ENCODE results near the gene TRPM7. TPM values are rescaled to one million over a fixed set of nuclear protein-coding genes. Genes with fewer than 3 reads are reported as not detected.

TRPM7 gene
- total and polyA plus RNA-seq, 9 donors = 12.4 to 57.2 (median 40.4) TPM

DNA sequence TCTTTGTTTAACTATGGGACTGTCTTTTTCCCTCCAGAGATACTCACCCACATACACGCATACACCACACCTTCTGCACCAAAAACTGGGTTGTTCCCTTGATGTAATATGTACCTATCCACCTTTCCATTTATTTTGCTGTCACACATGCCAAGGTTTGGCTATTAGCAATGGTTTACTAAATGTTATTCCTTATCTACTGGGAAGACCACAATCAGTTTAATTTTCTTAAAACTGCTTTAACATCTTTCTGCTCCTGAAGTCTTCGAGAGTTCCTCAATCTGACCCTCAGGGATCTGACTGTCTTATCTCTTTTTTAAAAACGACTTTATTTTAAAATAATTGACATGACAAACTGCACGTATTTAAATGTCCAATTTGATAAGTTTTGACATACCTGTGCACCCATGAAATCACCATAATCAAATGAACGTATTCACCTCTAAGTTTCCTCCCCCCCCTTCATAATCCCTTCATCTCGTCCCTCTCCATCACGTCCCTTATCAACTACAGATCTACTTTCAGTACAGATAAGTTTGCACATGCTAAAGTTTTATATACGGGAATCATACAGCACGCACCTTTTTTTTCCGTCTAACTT, 805 bp upstream of the TRPM7 start:
- WGBS, 3 donors = 40 to 50% (median 48%) methylated on average over 10 of the region's 10 CpGs
- Histone ChIP-seq H3K27ac (peak overlapping the region; percentile 70 to 94), H3K27me3 (no peaks in the 10 kb centered on the region), H3K4me3 (peak overlapping the region; percentile 73), H3K4me1 (ENCODE audit: insufficient read depth) (no peaks in the 10 kb centered on the region), H3K9me3 (no peaks in the 10 kb centered on the region), H3K36me3 (no peaks in the 10 kb centered on the region)
- no peak for DNase-seq
- TF ChIP-seq EP300 (IDR thresholded peaks at IDR 0.05) = no peak
- TF ChIP-seq, protein P1, sequence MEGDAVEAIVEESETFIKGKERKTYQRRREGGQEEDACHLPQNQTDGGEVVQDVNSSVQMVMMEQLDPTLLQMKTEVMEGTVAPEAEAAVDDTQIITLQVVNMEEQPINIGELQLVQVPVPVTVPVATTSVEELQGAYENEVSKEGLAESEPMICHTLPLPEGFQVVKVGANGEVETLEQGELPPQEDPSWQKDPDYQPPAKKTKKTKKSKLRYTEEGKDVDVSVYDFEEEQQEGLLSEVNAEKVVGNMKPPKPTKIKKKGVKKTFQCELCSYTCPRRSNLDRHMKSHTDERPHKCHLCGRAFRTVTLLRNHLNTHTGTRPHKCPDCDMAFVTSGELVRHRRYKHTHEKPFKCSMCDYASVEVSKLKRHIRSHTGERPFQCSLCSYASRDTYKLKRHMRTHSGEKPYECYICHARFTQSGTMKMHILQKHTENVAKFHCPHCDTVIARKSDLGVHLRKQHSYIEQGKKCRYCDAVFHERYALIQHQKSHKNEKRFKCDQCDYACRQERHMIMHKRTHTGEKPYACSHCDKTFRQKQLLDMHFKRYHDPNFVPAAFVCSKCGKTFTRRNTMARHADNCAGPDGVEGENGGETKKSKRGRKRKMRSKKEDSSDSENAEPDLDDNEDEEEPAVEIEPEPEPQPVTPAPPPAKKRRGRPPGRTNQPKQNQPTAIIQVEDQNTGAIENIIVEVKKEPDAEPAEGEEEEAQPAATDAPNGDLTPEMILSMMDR (IDR thresholded peaks at IDR 0.05) = no peak
- no peak for TF ChIP-seq POLR2A (IDR thresholded peaks at IDR 0.05)
- intact Hi-C loops (cut with DNase I) = loop anchor here in 1 of 4 donors (10.0 kb wide), 1 partner anchor 217 kb away; the partner anchor contains the start of gene AP4E1

DNA sequence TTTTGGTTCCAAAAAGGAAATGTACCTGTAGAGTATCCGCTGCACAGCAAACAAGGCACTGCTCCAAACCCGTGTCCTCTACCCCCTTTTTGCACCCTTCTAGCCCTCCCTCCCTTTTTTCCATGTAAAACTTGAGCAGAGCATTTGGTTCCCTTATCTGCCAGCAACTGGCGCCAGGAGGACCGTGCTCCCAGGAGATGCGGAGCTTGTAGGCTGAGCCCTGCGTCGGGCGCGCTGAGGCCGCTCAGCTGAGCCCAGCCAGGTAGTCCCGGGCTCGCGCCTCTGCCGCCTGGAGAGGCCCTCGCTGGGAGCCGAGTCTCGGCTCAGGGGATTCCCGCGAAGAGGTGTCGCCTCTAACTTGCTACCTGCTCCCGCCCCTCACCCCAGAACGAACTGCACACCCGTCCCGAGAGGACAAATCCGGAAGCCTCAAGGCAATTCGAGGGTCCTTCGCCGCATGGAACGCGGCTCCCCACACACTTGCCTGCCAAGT, 575 bp downstream of the TRPM7 start:
- H3K9me3 ChIP-seq = no peaks in the 10 kb centered on the region
- H3K27ac ChIP-seq = peak overlapping the region; percentile 70 to 94
- intact Hi-C loops (cut with DNase I) = loop anchor here in 1 of 4 donors (10.0 kb wide), 1 partner anchor 219 kb away; the partner anchor contains the start of gene AP4E1
- DNase-seq = peak; percentile 54 to 73 (median 59)
- TF ChIP-seq, protein P1 (IDR thresholded peaks at IDR 0.05) = no peak
- no peak for TF ChIP-seq POLR2A (IDR thresholded peaks at IDR 0.05)
- no peak for TF ChIP-seq EP300 (IDR thresholded peaks at IDR 0.05)
- no peaks in the 10 kb centered on the region for H3K4me1 ChIP-seq (ENCODE audit: insufficient read depth)
- 0% methylated on average over 30 of the region's 30 CpGs for WGBS, 3 donors
- H3K4me3 ChIP-seq = peak overlapping the region; percentile 73
- no peaks in the 10 kb centered on the region for H3K36me3 ChIP-seq
- no peaks in the 10 kb centered on the region for H3K27me3 ChIP-seq

DNA sequence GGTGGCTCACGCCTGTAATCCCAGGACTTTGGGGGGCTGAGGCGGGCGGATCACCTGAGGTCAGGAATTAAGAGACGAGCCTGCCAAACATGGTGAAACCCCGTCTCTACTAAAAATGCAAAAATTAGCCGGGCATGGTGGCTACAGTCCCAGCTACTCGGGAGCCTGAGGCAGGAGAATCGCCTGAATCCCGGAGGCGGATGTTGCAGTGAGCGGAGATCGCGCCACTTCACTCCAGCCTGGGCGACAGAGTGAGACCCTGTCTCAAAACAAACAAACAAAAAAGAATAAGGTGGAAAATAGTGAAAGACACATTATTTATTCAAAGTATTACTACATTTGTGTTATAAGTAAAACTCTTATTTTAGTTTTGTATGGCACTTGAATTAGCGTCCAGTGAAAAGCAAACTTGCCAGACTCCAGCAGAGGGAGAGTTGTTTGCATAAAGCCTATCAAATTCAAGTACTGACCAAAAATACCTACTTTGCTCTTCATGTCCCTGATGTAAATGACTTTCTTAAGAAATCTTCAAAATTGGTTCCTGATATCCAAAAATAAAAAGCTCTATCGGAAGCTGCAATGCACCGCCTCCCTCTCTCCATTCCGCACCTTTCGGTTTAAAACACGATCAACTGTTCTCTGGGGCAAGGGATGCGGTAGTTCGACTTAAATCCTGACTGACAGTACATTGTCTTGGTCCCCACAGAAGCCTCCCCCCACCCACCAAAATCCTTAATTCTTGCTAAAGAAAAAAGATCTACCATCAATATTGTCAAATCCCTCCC, 1.2 kb downstream of the TRPM7 start:
- no peaks in the 10 kb centered on the region for H3K9me3 ChIP-seq
- H3K27ac ChIP-seq = peak overlapping the region in 1 of 2 donors; percentile 94
- intact Hi-C loops (cut with DNase I) = loop anchor here in 1 of 4 donors (10.0 kb wide), 1 partner anchor 219 kb away; the partner anchor contains the start of gene AP4E1
- H3K4me3 ChIP-seq = peak overlapping the region; percentile 73
- 49 to 56% (median 53%) methylated on average over 22 of the region's 22 CpGs for WGBS, 3 donors
- no peaks in the 10 kb centered on the region for H3K36me3 ChIP-seq
- no peaks in the 10 kb centered on the region for H3K27me3 ChIP-seq
- no peak for TF ChIP-seq POLR2A (IDR thresholded peaks at IDR 0.05)
- TF ChIP-seq EP300 (IDR thresholded peaks at IDR 0.05) = no peak
- TF ChIP-seq, protein P1 (IDR thresholded peaks at IDR 0.05) = no peak
- no peaks in the 10 kb centered on the region for H3K4me1 ChIP-seq (ENCODE audit: insufficient read depth)
- no peak for DNase-seq

DNA sequence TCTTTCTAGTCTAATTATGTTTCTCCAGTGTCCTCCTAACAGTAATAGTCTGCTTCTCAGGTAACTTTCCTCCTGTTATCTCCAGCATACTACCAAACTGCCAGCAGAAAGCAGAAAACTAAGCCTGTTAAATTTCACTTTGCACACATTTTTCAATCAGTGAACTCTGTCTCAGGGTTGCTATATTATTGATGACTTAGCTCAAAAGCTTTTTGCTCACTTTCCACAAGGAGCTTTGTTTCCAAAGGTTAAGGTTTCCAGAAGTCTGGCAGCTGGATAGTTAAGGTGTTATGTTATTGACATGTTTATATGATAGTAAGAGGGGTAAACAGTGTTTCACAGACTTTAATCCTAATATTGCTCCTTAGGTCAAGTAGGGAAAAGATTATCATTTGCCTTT, 5.1 kb downstream of the TRPM7 start:
- intact Hi-C loops (cut with DNase I) = loop anchor here in 1 of 4 donors (10.0 kb wide), 1 partner anchor 223 kb away; the partner anchor contains the start of gene AP4E1
- H3K27ac ChIP-seq = no peak overlapping the region
- no peak overlapping the region for H3K4me3 ChIP-seq
- H3K36me3 ChIP-seq = no peaks in the 10 kb centered on the region
- no peaks in the 10 kb centered on the region for H3K27me3 ChIP-seq
- no peak for TF ChIP-seq POLR2A (IDR thresholded peaks at IDR 0.05)
- no peak for DNase-seq
- H3K9me3 ChIP-seq = no peaks in the 10 kb centered on the region
- no peaks in the 10 kb centered on the region for H3K4me1 ChIP-seq (ENCODE audit: insufficient read depth)
